WERI-Rb-1 (cell line): ENCODE data around the gene DBH.

Source experiments
- DNase-seq: peaks from one replicate; pipeline ENCODE4 v3.0.0-alpha.2; 2020
- H3K27ac ChIP-seq: fragments of 250-450 bp; sonication (Bioruptor Pico); 2 replicates; pipeline ENCODE4 v1.5.1; 2020; ENCODE audit warnings: mild to moderate bottlenecking, moderate library complexity
- H3K27me3 ChIP-seq: fragments of 250-450 bp; sonication (Bioruptor Pico); 2 replicates; pipeline ENCODE4 v1.5.1; 2021; ENCODE audit warnings: mild to moderate bottlenecking, low read depth, moderate library complexity; ENCODE audit not compliant: insufficient read depth, severe bottlenecking
- H3K36me3 ChIP-seq: fragments of 250-450 bp; sonication (Bioruptor Pico); 2 replicates; pipeline ENCODE4 v1.5.1; 2020; ENCODE audit warnings: mild to moderate bottlenecking, moderate library complexity
- H3K4me3 ChIP-seq: 2 replicates; pipeline ENCODE4 v1.5.1; 2011; ENCODE audit warnings: low read depth, mild to moderate bottlenecking, control low read depth, low read length
- H3K9me3 ChIP-seq: fragments of 250-450 bp; sonication (Bioruptor Pico); 2 replicates; pipeline ENCODE4 v1.5.1; 2021; ENCODE audit warnings: mild to moderate bottlenecking, moderate library complexity; ENCODE audit not compliant: severe bottlenecking
- CTCF ChIP-seq: IDR thresholded peaks from 2 replicates; pipeline ENCODE4 v1.5.1; 2011; ENCODE audit warnings: low read depth, mild to moderate bottlenecking, control low read depth, inconsistent platforms, low read length

The DBH gene

DNA sequence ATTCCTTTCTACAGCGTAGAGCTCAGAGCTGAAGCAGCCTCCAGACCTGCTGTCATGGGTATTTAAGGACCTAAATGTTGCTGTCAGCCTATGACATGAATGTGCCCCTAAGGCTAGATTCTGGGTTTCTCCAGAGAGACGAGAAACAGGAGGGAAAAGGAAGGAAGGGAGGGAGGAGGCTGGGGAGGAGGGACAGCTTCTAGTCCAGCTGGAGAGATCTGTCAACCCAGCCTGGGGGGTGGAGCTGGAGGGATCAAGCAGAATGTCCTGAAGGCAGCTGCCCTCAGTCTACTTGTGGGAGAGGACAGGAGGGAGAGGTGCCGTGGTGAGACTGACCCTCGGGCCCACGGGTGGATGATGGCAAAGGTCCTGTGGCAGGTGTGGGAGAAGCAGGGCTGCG is 1.1 kb upstream of the DBH start:
- no peaks in the 10 kb centered on the region for H3K36me3 ChIP-seq
- H3K4me3 ChIP-seq, result no peak overlapping the region
- peak; percentile 81 for DNase-seq
- no peaks in the 10 kb centered on the region for H3K27me3 ChIP-seq
- TF ChIP-seq CTCF, result no peak
- H3K9me3 ChIP-seq, result no peaks in the 10 kb centered on the region
- peak overlapping the region; percentile 0; the same call in 1 of the 2 replicates for H3K27ac ChIP-seq

DNA sequence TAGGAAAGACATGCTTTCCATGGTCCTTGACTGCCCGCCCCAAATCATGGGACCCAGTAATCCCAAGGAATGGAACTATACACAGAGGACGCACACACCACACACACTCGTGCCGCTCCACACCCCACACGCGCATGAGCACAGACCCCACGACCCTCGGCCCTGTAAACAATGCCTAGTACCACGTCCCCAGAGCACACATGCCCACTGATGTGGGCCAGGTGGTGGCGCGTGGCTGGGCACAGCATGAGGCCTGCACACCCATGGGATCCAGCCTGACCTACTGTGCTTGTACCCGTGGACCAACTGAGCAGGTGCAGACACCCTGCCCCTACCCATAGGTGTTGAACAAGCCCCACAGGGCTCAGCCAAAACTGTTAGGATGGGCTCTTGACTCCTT is 739 bp downstream of the DBH start:
- DNase-seq, result no peak
- Histone ChIP-seq H3K27me3 (no peaks in the 10 kb centered on the region), H3K9me3 (no peaks in the 10 kb centered on the region), H3K27ac (no peak overlapping the region), H3K4me3 (no peak overlapping the region), H3K36me3 (no peaks in the 10 kb centered on the region)
- no peak for TF ChIP-seq CTCF

DNA sequence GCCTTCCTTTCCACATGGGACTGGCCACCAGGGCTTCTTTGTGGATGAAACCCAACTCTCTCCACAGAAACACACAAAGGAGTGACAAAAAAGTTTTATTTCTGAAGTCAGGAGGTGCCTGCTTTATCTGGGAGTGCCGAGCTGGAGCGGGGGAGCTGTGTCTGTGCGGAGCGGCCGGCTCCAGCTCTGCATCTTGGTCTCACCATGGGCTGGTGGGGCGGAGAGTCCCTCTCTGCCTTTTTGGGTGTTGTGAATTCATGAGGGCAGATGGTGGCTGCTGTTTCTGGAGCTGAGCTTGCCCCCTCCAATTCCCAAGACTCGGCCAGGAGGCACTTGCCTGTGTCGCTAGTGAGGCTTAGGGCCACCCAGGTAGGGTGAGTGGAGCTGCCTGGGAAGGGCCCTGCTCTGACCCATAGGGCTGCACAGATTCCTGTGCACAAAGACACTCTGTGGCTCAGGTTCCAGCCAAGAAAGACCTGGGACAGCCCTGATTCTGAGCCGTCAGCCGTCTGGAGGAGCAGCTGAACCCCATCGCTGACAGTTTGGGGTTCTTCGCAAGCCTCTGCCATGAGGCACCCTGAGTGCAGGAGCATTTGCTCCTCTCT is 1.4 kb downstream of the DBH start:
- no peak for TF ChIP-seq CTCF
- Histone ChIP-seq H3K36me3 (no peaks in the 10 kb centered on the region), H3K9me3 (no peaks in the 10 kb centered on the region), H3K4me3 (no peak overlapping the region), H3K27me3 (no peaks in the 10 kb centered on the region), H3K27ac (no peak overlapping the region)
- DNase-seq, result no peak

- Histone ChIP-seq H3K36me3 (no peaks in the 10 kb centered on the region), H3K9me3 (no peaks in the 10 kb centered on the region), H3K4me3 (no peak overlapping the region), H3K27ac (no peak overlapping the region), H3K27me3 (no peaks in the 10 kb centered on the region)
- no peak for DNase-seq
- TF ChIP-seq CTCF, result no peak
These were observed 1.9 kb downstream of the DBH start for GRCh38 chr9:133638076-133638475.

- Histone ChIP-seq H3K36me3 (no peaks in the 10 kb centered on the region), H3K9me3 (no peaks in the 10 kb centered on the region), H3K27ac (no peak overlapping the region), H3K27me3 (no peaks in the 10 kb centered on the region), H3K4me3 (no peak overlapping the region)
- TF ChIP-seq CTCF, result no peak
- no peak for DNase-seq
These were observed 2.5 kb downstream of the DBH start for GRCh38 chr9:133638711-133639110.

DNA sequence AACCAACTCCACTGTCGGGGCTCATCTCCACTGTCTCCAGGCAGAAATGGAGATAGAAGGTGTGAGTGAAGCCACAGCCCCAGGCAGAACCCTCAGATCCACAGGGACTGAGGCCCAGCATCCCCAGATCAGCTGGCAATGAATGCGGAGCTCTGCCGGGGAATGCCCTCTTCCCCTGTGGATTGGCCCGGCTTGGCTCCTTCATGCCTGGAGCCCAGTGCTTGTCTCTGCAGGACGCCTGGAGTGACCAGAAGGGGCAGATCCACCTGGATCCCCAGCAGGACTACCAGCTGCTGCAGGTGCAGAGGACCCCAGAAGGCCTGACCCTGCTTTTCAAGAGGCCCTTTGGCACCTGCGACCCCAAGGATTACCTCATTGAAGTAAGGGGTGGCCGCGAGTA is 3.5 kb downstream of the DBH start:
- Histone ChIP-seq H3K36me3 (no peaks in the 10 kb centered on the region), H3K4me3 (no peak overlapping the region), H3K9me3 (no peaks in the 10 kb centered on the region), H3K27ac (no peak overlapping the region), H3K27me3 (no peaks in the 10 kb centered on the region)
- DNase-seq, result no peak
- no peak for TF ChIP-seq CTCF
